ENCODE measurements around the gene CDK14.

CDK14 gene

DNA sequence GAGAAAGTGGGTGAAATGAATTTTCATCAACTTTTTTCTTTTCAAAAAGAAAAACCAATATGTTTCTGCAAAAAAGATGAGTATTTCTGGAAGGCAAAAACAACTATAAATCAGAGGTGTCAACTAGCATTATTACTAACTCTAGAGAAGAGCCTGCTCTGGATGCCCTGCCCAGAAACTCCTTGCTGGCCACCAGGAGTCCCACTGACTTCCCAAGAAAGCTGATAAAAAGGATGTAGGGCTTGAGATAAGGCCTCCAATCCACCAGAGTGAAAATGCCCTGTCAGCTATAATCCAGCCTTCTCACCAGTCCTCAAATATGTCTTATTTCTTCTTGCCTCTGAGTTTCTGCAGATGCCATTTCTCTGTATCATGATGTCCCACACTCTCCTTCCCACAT lies 651.4 kb downstream of the CDK14 start:
- no peak for DNase-seq

DNA sequence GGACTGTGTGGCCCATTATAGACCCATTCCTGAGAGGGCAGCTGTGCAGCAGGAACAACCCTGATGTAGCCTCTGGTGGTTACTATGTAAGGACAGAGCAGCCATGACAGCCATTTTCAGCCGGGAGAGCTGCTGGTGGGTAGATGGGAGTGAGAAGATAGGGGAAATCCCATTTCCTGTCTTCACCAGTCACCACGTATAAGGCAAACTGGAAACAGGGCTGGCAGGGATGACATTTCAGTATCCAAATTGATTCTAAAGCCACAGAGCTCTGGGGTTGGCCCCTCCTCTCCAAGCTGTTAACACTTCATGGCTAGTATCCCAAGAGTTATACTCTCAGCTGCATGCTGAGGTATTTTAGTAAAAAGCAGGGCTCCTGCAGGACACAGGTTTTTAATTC lies 652.9 kb downstream of the CDK14 start:
- DNase-seq: no peak

DNA sequence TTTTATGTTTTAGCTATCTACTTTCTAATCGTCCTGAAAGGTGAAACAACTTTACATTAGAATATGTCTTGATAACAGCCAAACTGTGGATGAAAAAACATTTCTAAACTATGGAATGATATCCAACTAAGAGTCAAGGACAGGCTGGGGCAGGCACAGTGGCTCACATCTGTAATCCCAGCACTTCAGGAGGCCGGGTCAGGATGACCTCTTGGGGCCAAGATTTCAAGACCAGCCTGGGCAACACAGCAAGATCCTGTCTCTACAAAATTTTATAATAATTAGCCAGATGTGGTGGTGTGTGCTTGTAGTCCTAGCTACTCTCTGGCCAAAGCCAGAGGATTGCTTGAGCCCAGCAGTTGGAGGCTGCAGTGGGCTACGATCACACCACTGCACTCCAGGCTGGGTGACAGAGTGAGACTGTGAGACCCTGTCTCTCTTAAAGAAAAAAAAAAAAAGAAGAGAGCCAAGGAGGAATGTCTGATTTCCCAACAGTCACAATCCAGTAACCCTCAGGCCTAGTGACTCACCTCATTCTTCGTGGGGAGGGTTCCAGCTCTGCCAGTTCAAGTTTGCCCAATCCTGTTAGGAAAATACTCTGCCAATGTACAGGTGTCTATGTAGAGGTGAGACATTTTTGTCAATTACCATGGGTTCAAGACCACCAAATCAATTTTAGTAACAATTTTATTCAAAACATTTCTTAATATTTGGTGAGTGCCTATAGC lies 653.5 kb downstream of the CDK14 start:
- DNase-seq: no peak

DNA sequence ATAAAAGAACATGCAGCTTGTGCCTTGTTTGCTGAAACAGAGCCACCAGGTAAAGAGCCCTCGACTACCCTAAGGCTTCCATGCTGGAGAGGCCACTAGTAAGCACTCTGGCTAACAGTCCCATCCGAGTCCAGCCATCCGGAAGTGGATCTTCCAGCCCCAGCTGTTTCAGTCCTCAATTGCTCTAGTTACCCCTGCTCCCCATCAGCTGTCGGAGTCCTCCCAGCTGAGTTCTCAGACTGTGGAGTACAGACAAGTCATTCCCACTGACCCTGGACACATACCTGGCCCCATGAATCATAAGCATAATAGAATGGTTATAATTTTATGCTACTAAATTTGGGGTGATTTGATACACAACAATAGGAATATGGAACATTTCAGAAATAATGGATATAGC lies 654.6 kb downstream of the CDK14 start:
- no peak for DNase-seq

DNA sequence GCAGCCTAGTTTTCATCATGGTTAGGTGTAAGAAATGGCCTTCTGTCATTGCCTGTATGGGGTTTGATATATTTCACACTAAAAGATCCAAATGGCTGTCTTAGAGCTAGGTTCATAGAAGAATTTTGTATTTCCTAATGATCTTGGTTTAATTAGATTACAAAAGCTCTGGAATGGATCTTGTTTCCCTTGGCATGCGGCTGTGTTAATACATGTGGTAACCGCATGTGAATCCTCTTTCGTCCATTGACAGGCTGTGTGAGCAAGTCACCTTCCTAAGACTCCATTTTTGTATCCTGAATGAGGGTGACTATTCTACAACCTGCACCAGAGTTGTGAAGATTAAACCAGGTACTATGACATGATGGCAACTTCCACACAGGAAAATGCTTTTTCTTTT lies 655.8 kb downstream of the CDK14 start:
- no peak for DNase-seq
